ENCODE measurements around the gene MAP3K10.

Gene MAP3K10

GRCh38 chr19:40223135-40223822 lies 32.1 kb downstream of the MAP3K10 start:
- H3K4me3 ChIP-seq (ENCODE audit: control insufficient read depth, low read depth, low read length) = no peak overlapping the region
- no peak for TF ChIP-seq CTCF (conservative IDR thresholded peaks at IDR 0.05; ENCODE audit: control insufficient read depth, insufficient read depth, low read depth, low read length)
- no peak for DNase-seq (ENCODE audit: low read depth)

- no peak for TF ChIP-seq CTCF (conservative IDR thresholded peaks at IDR 0.05; ENCODE audit: control insufficient read depth, insufficient read depth, low read depth, low read length)
- no peak for DNase-seq (ENCODE audit: low read depth)
Observed at GRCh38 chr19:40224342-40225150, 33.3 kb downstream of the MAP3K10 start.

GRCh38 chr19:40225440-40226305 lies 34.4 kb downstream of the MAP3K10 start:
- peak; percentile 24 for DNase-seq (ENCODE audit: low read depth)
- H3K4me3 ChIP-seq (ENCODE audit: control insufficient read depth, low read depth, low read length) = peak overlapping the region; percentile 13
- no peak for TF ChIP-seq CTCF (conservative IDR thresholded peaks at IDR 0.05; ENCODE audit: control insufficient read depth, insufficient read depth, low read depth, low read length)

More at GRCh38 chr19:40224342-40225150, 33.3 kb downstream of the MAP3K10 start:
- no peak overlapping the region for H3K4me3 ChIP-seq (ENCODE audit: control insufficient read depth, low read depth, low read length)

- H3K4me3 ChIP-seq (ENCODE audit: control insufficient read depth, low read depth, low read length) = no peak overlapping the region
- DNase-seq (ENCODE audit: low read depth) = no peak
- no peak for TF ChIP-seq CTCF (conservative IDR thresholded peaks at IDR 0.05; ENCODE audit: control insufficient read depth, insufficient read depth, low read depth, low read length)
Observed at GRCh38 chr19:40228346-40228745, 37.1 kb downstream of the MAP3K10 start.

- DNase-seq (ENCODE audit: low read depth) = no peak
- no peak for TF ChIP-seq CTCF (conservative IDR thresholded peaks at IDR 0.05; ENCODE audit: control insufficient read depth, insufficient read depth, low read depth, low read length)
- no peak overlapping the region for H3K4me3 ChIP-seq (ENCODE audit: control insufficient read depth, low read depth, low read length)
Observed at GRCh38 chr19:40228863-40229262, 37.6 kb downstream of the MAP3K10 start.

- TF ChIP-seq CTCF (conservative IDR thresholded peaks at IDR 0.05; ENCODE audit: control insufficient read depth, insufficient read depth, low read depth, low read length) = no peak
- DNase-seq (ENCODE audit: low read depth) = peak; percentile 68
- H3K4me3 ChIP-seq (ENCODE audit: control insufficient read depth, low read depth, low read length) = no peak overlapping the region
Observed at GRCh38 chr19:40229484-40229883, 38.3 kb downstream of the MAP3K10 start.
